ENCODE measurements around the gene AFF3.

AFF3 gene

DNA sequence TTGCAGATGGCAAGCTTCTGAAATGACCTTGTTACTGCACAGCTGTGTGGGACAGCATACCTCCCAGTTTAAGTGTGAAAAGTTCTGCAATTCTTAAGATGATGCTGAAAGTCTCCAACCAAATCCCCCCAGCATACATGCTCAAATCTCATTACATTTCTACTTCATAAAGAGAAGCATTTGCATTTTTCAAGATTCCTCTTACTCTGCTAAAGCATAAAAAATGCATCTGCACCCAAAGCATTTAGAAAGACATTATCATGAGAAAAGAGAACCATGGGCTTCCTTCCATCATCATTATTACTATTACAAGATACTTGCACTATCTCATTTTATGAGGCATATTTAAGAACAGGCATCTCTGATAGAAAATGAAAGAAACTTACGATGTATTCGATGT is 415.7 kb downstream of the AFF3 start:
- Histone ChIP-seq H3K9me3 (ENCODE audit: low read length) (peaks cover 11% of the 10 kb centered on the region; the same call in 1 of the 2 replicates), H4K20me1 (ENCODE audit: insufficient read depth, low read length) (no peaks in the 10 kb centered on the region), H3K27ac (ENCODE audit: low read depth, low read length, poor library complexity, severe bottlenecking) (no peak overlapping the region), H3K27me3 (ENCODE audit: insufficient read depth, low read length) (no peaks in the 10 kb centered on the region), H3K4me2 (ENCODE audit: low read length) (no peak overlapping the region), H3K9me2 (ENCODE audit: low read depth, low read length) (no peaks in the 10 kb centered on the region), H3K4me1 (ENCODE audit: insufficient read depth, low read length, severe bottlenecking) (no peaks in the 10 kb centered on the region), H3K4me3 (ENCODE audit: low read depth, low read length, poor library complexity, severe bottlenecking) (no peak overlapping the region), H3K36me3 (ENCODE audit: insufficient read depth, low read length) (peaks cover 59% of the 10 kb centered on the region), H2AFZ (ENCODE audit: low read length) (no peak overlapping the region), H3F3A (ENCODE audit: insufficient read depth, low read length) (no peaks in the 10 kb centered on the region), H3K9ac (ENCODE audit: low read length) (no peak overlapping the region), H3K79me2 (ENCODE audit: insufficient read depth, low read length) (no peaks in the 10 kb centered on the region)
- TF ChIP-seq EZH2 (IDR thresholded peaks at IDR 0.05; ENCODE audit: borderline replicate concordance, low read length) (no peak), CTCF (IDR thresholded peaks at IDR 0.05; ENCODE audit: low read length) (no peak)

GRCh38 chr2:99725820-99726219 is 416.6 kb downstream of the AFF3 start:
- H3K27ac ChIP-seq (ENCODE audit: low read depth, low read length, poor library complexity, severe bottlenecking) = no peak overlapping the region
- TF ChIP-seq CTCF (IDR thresholded peaks at IDR 0.05; ENCODE audit: low read length) = peak; percentile 25; the same call in 1 of the 2 replicates
- TF ChIP-seq EZH2 (IDR thresholded peaks at IDR 0.05; ENCODE audit: borderline replicate concordance, low read length) = no peak
- no peaks in the 10 kb centered on the region for H3K79me2 ChIP-seq (ENCODE audit: insufficient read depth, low read length)
- no peaks in the 10 kb centered on the region for H3K4me1 ChIP-seq (ENCODE audit: insufficient read depth, low read length, severe bottlenecking)
- H3K36me3 ChIP-seq (ENCODE audit: insufficient read depth, low read length) = peaks cover 63% of the 10 kb centered on the region
- no peaks in the 10 kb centered on the region for H4K20me1 ChIP-seq (ENCODE audit: insufficient read depth, low read length)
- H3K4me3 ChIP-seq (ENCODE audit: low read depth, low read length, poor library complexity, severe bottlenecking) = no peak overlapping the region
- no peaks in the 10 kb centered on the region for H3K27me3 ChIP-seq (ENCODE audit: insufficient read depth, low read length)
- peaks cover 11% of the 10 kb centered on the region; the same call in 1 of the 2 replicates for H3K9me3 ChIP-seq (ENCODE audit: low read length)
- H2AFZ ChIP-seq (ENCODE audit: low read length) = no peak overlapping the region
- no peak overlapping the region for H3K4me2 ChIP-seq (ENCODE audit: low read length)
- no peak overlapping the region for H3K9ac ChIP-seq (ENCODE audit: low read length)
- H3K9me2 ChIP-seq (ENCODE audit: low read depth, low read length) = no peaks in the 10 kb centered on the region
- no peaks in the 10 kb centered on the region for H3F3A ChIP-seq (ENCODE audit: insufficient read depth, low read length)

DNA sequence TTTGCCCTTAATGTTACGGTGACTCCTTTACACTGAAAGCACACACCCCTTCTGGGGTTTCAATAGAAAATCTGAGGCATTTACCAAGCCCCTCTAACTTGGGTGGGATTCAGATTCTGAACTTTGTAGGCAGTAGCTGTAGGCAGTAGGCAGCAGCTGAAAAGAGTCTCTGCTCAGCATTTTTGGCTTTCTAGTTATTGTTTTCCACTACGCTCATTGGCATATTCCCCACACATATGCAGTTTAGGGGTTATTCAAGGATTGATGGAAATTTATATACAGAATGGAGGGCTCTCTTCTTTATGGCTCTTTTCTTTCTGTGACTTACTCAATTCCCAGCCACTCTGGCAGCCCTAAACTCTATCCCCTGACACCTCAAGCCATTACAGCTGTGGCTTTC is 419.9 kb downstream of the AFF3 start:
- Histone ChIP-seq H3K27ac (ENCODE audit: low read depth, low read length, poor library complexity, severe bottlenecking) (no peak overlapping the region), H3K36me3 (ENCODE audit: insufficient read depth, low read length) (peaks cover 66% of the 10 kb centered on the region), H3K9me3 (ENCODE audit: low read length) (peaks cover 11% of the 10 kb centered on the region; the same call in 1 of the 2 replicates), H3K27me3 (ENCODE audit: insufficient read depth, low read length) (no peaks in the 10 kb centered on the region), H3K4me1 (ENCODE audit: insufficient read depth, low read length, severe bottlenecking) (no peaks in the 10 kb centered on the region), H3K9ac (ENCODE audit: low read length) (no peak overlapping the region), H3K4me3 (ENCODE audit: low read depth, low read length, poor library complexity, severe bottlenecking) (no peak overlapping the region), H3K79me2 (ENCODE audit: insufficient read depth, low read length) (no peaks in the 10 kb centered on the region), H4K20me1 (ENCODE audit: insufficient read depth, low read length) (no peaks in the 10 kb centered on the region), H3K4me2 (ENCODE audit: low read length) (no peak overlapping the region), H3K9me2 (ENCODE audit: low read depth, low read length) (no peaks in the 10 kb centered on the region), H3F3A (ENCODE audit: insufficient read depth, low read length) (no peaks in the 10 kb centered on the region; the same call in 1 of the 2 replicates), H2AFZ (ENCODE audit: low read length) (no peak overlapping the region)
- no peak for TF ChIP-seq EZH2 (IDR thresholded peaks at IDR 0.05; ENCODE audit: borderline replicate concordance, low read length)
- TF ChIP-seq CTCF (IDR thresholded peaks at IDR 0.05; ENCODE audit: low read length) = no peak

All from OCI-LY1 (cell line).